Omental fat pad (tissue), 4 donors: ENCODE data around the gene L3MBTL4. TPM values are rescaled to one million over a fixed set of nuclear protein-coding genes. Genes with fewer than 3 reads are reported as not detected.

Experiments
- ATAC-seq: fragments of 150-250 bp; one replicate; pipeline ENCODE4 v1.9.1; 2016; ENCODE audit warnings: mild to moderate bottlenecking, moderate library complexity; ENCODE audit not compliant: low FRiP score
- DNase-seq: peaks from one replicate; pipeline ENCODE4 v3.0.0-alpha.2; 2019; ENCODE audit warnings: low spot score
- CTCF ChIP-seq, 3 donors: fragments of 450-650 bp; IDR thresholded peaks; one replicate each; pipeline ENCODE4 v1.5.1; 2016 to 2017; ENCODE audit warnings: antibody characterized with exemption in 3 of 3, mild to moderate bottlenecking in 3 of 3, moderate library complexity in 2 of 3
- total RNA-seq, 4 donors: library from RNA; depleted of rRNA; stranded (reverse); fragments of >200 nt; gene quantifications; one replicate each; pipeline ENCODE4 v1.1.0, GENCODE V29; 2016

Gene L3MBTL4
- total RNA-seq, 4 donors from 2014 or later: 7.2 to 14.8 (median 8.3) TPM

- TF ChIP-seq CTCF (IDR thresholded peaks at IDR 0.05): no peak
- ATAC-seq (no peak), DNase-seq (no peak)
Observed at GRCh38 chr18:6315517-6316331, 99.0 kb downstream of the L3MBTL4 start.

DNA sequence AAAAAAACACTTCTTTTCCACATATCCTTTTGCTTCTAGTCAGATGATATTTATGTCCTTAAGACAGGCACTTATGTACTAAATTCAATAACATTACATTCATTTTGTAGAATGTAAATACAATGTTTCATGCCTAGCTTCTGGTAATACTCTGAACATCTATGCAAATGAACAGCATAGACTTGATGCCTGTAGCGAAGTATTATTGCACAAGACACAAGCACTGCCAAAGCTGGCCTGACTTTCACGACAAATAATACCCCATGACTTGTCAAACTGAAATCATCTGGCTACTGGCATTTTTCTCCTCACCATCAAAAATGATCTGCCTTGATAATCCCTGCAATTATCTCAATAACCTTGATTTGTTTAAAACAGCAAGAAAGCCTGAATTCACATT lies 101.3 kb downstream of the L3MBTL4 start:
- no peak for TF ChIP-seq CTCF (IDR thresholded peaks at IDR 0.05)
- no peak for DNase-seq
- ATAC-seq: no peak

GRCh38 chr18:6311456-6312215 lies 103.1 kb downstream of the L3MBTL4 start:
- no peak for DNase-seq
- no peak for ATAC-seq
- TF ChIP-seq CTCF (IDR thresholded peaks at IDR 0.05): no peak

GRCh38 chr18:6310714-6311113 lies 104.0 kb downstream of the L3MBTL4 start:
- no peak for DNase-seq
- ATAC-seq: no peak
- TF ChIP-seq CTCF (IDR thresholded peaks at IDR 0.05): no peak

- TF ChIP-seq CTCF (IDR thresholded peaks at IDR 0.05): no peak
- DNase-seq (no peak), ATAC-seq (no peak)
Observed at GRCh38 chr18:6297875-6298274, 116.8 kb downstream of the L3MBTL4 start.

GRCh38 chr18:6294148-6294784 lies 120.4 kb downstream of the L3MBTL4 start:
- TF ChIP-seq CTCF (IDR thresholded peaks at IDR 0.05): no peak
- ATAC-seq: no peak

More at GRCh38 chr18:6294148-6294784, 120.4 kb downstream of the L3MBTL4 start:
- no peak for DNase-seq
